SHP77 treated with DMSO at 0.1 percent for 48 hours (cell line): ENCODE measurements around the gene WNT9A.

Experiments used
- DNase-seq: peaks from one replicate; lab custom pipeline; 2025; lab: John Stamatoyannopoulos, UW

Gene WNT9A

DNA sequence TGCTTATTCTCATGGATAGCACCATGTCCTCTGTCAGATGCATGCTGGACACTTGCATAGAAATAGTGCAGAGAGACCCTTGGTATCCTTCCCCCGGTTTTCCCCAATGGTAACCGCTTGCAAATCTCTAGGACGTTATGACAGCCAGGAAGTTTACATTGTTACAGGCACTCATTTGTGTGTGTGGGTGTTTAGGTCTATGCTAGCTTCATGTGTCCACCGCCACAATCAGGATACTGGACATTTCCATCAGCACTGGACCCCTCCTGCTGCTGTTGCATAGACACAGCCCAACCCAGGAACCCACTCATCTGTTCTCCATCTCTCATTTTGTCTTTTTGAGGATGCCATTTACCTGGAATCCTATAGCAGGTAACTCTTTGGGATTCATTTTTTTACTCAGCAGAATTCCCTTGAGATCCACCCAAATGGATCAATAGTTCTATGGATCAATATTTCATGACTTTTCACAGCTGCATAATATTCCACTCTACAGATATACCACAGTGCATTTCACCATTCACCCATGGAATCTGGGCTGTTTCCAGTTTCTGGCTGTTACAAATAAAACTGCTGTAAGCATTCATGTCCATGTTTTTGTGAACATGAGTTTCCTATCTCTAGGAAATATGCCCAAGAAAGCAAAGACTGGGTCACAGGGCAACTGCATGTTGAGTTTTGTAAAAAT is 6.6 kb upstream of the WNT9A start:
- DNase-seq = no peak

GRCh38 chr1:227953022-227953412 is 5.3 kb upstream of the WNT9A start:
- DNase-seq = no peak

GRCh38 chr1:227952374-227953021 is 4.8 kb upstream of the WNT9A start:
- DNase-seq = no peak

DNA sequence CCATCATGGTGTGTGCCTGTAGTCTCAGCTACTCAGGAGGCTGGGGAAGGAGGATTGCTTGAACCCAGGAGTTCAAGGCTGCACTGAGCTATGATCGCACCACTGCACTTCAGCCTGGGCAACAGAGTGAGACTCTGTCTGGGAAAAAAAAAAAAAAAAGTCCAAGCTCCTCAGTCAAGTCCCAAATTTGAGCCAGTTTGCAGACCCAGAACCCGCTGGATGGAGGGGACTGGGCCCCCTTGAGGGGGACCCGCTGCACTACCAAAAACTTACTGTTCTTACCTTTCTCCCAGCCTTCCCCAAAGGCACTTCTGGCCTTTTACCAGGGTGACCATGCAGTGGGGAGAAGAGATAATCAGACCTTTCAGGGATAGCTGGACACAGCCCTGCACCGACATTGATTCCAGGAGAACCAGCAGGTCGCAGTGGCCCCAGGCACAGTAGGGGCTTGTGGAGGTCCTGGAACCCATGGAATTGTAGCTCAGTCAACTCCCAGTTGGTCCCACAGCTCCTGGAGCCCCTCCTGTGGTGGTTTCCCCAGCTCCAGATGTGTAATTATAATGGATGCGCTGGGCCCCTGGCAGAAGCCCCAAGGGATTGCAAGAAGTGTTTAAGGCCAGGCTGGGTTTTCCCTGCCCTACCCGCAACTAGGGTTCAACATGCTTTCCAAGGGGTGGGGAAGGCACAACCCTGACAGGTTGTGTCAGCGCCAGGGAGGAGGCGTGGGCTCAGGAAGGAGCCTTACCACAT is 4.1 kb upstream of the WNT9A start:
- DNase-seq = no peak

GRCh38 chr1:227950735-227951346 is 3.1 kb upstream of the WNT9A start:
- no peak for DNase-seq

DNA sequence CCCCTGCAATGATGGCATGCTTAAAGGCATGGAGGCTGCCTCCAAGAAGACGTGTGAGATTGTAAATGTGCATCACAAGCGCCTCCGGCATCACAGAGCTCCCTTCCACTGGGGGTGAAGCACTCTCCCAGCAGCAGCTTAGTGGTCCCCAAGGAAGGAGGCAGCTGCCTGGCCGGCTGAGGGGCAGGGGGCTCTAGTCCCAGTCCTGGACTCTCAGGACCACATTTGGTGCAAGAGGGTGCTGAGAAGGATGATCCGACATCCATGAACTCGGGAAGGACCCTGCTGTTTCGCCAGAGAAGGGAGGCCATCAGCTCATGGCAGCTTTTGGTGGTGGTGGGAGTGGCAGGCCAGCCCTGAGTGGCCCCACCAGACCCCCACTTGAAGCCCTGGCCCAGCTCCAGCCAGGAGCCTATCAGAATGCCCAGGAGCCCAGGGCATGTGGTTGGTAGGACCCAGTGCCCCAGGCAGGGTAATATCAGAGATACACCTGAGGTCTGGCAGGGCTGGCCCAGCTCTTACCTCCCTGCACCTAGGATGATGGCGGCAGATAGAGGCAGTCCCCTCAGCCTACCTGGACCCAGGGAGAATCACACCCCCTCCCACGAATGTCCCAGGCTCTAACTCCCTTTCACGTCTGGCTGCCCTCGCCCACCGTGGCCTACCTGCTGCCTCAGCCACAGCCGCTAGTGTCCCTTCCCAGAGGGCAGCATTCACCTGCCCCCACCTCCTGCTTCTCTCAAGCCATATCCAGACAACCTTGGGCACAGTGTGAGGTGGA is 2.4 kb upstream of the WNT9A start:
- no peak for DNase-seq

GRCh38 chr1:227949341-227949921 is 1.7 kb upstream of the WNT9A start:
- DNase-seq = no peak

- DNase-seq = no peak
Observed at GRCh38 chr1:227948493-227949260, 945 bp upstream of the WNT9A start.

GRCh38 chr1:227947386-227947675 is 401 bp downstream of the WNT9A start:
- no peak for DNase-seq

- DNase-seq = peak; percentile 77
Observed at GRCh38 chr1:227946624-227947385, 927 bp downstream of the WNT9A start.

GRCh38 chr1:227945891-227946623 is 1.7 kb downstream of the WNT9A start:
- DNase-seq = peak; percentile 77

DNA sequence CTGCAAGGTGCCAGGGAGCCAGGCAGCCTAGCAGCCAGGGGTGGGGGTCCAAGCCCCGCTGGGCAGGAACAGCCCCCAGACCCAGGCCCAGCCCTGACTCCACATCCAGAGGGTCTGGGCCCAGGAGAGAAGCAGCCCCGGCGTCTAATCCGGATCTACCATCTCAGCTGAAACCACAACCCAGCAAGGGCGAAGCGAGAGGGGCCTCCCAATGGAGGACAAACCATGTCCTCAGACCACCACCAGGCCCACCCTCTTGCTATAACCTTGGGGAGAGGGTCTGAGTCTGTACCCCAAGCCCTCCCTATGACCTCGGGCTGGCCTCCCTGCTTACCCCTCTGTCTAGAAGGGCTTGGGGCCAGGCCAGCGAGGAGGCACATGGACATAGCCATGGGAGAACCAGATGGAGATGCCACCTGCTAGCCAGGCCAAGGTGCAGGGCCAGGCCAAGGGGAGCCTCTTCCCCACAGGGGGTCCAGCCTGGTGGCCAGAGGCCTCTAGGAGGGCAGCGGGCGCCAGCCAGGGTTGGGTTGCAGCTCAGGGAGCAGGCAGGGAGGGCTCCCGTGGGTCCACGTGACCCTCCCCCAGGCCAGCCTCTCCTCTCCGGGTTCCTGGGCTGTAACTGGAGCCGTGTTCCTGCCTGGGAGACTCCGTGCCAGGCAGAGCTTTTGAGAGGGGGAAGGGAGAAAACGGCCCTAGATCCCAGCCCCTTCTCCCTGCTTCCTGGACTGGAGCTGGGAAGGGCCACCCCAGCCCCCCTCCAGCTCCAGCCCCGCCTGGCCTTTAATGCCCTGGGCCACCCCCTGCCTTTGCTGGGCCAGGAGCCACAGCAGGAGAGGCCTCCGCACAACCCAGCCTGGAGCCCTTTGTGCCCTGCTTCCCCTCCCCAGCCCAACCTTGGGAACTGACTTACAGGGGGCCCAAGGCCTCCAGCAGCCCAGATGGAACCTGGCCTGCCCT is 2.5 kb downstream of the WNT9A start:
- DNase-seq = no peak

DNA sequence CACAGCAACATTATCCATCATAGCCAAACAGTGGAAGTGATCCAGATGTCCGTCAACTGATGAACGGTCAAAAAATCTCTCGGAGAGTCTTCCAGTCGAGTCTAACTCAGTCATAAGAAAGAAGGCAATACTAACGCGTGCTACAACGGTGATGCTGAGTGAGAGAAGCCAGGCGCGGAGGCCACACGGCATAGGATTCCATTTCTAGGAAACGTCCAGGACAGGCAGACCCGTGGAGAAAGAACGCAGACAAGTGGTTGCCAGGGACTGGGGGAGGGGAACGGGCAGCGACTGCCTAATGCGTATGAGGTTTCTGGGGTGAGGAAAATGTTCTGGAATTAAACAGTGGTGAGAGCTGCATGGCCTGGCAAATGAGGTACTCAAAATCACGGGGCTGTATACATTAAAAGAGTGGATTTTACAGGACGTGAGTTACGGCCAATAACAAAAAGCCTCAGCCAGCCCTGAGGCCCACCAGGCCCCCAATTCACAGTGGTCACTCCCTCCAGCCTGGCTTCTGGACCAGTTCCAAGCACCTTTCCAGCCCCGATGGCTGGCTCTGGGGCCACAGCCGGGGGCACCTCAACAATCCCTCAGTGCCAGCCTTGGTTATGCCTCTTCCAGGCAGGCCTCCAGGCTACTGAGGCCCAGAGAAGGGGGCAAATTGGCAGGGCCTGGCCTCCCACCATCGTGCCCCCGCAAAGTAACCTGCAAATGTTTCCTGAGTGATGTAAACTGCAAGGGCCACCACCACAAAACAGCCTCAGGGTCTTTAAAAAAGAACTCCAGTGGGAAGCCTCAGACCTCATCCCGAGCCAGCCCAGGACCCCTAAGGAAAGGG is 3.4 kb downstream of the WNT9A start:
- DNase-seq = no peak

DNA sequence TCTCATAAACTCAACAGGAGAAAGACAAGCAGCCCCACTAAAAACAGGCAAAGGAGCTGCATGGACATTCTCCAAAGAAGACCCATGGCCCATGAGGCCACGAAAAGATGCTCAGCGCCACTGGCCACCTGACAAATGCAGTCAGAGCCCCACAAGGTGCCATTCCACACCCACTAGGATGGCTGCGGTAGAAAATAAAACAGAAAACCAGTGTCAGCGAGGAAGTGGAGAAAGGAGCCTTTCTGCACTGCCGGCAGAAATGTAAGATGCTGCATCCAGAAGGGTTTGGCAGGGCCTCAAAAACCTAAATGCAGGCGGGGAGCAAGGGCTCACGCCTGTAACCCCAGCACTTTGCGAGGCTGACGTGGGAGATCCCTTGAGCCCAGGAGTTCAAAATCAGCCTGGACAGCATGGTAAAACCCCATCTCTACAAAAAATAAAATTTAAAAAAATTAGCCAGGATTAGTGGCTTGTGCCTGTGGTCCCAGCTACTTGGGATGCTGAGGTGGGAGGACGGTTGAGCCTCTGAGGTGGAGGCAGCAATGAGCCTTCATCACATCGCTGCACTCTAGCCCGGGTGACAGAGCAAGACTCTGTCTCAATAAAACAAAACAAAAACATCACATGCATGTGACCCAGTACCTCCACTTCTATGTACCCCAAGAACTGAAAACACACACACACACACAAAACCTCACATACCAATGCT is 4.2 kb downstream of the WNT9A start:
- no peak for DNase-seq

DNA sequence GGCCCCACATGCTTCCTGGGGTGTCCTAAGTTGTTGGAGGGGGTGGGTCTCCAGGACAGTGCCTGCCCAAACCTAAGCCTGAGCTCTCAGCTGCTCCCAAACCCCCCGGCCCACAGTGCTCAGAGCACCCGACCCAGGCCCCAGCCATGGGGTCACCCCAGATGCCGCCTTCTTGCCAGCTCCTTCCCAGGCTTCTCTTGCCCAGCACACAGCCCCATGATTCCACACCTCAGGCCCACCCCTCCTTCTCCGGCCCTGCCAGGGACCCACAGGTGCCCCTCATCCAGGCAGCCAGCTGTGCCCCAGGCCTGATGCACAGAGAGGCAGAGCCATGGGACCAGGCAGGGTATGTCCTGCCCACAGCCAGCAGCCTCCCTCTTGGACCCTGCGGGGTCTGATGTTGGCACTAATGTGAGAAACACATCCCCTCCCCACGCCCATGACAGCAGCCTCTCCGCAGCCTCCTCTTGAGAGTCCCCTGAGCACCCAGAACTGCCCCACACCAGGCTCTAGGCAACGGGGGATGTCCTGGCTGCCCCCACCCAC is 4.9 kb downstream of the WNT9A start:
- no peak for DNase-seq

DNA sequence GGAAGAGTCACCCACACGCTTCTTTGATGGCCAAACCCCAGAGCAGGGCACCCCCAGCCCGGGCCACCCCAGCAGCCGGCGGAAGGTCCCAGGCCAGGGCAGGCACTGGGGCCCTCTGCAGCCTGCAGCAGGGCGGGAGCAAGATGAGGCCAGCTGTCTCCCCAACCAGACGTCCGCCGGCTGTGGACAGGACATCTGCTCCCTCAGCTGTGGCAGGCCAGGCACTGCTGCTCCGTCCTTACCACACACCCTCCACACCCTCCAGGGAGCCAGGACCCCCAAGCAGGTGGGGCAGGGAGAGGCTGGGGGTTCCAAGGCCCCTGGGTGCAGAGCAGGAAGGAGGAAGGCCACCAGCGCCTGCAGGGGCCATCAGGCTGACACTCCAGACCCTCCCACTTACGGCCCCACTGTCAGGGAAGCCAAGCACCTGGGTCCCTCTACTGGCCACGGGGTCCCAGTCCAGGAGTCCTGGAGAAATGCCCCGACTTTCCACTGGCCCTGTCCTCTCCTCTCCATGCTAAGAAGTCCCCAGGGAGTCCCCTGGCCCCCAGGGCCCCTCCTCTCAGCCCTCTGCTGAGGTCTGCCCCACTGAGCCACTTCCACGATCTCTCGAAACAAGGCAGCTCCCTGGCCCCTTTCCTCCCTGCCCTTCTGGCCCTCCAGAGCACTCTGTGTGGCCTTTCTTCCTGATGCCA is 5.6 kb downstream of the WNT9A start:
- DNase-seq = no peak
